ENCODE data around the gene CNTFR.

Gene CNTFR

DNA sequence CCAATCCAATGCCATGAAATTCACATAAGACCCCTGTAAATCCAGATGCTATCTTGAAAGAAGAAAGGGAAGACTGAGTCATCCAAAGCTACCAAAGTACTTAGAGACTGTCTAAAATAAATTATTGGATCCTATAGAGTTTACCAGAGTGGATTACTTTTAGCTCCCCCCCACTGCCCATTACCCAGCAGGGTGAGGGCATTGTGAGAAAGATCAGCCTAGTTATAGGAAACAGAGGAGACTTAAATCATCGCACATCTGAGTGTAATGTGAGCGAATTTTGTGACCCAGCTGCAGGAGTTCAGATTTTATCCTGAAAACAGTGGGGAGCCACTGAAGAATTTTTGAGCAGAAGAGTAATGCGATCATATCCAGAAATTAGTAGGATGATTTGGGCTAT, 65.2 kb downstream of the CNTFR start:
- Histone ChIP-seq H3K4me3 (ENCODE audit: low read depth in 1 of 2, low read length in 2 of 2) (no peak overlapping the region), H3K36me3 (ENCODE audit: control insufficient read depth in 1 of 2, insufficient read depth in 2 of 2, low read length in 2 of 2) (no peaks in the 10 kb centered on the region), H3K4me1 (ENCODE audit: control insufficient read depth in 1 of 2, insufficient read depth in 2 of 2, low read length in 2 of 2) (peaks cover 0 to 9% of the 10 kb centered on the region in 2 donors), H3K9me3 (ENCODE audit: control insufficient read depth in 1 of 2, low read length in 2 of 2) (no peaks in the 10 kb centered on the region), H3K27ac (ENCODE audit: low read length) (no peak overlapping the region), H3K27me3 (ENCODE audit: low read depth, low read length) (no peaks in the 10 kb centered on the region)

DNA sequence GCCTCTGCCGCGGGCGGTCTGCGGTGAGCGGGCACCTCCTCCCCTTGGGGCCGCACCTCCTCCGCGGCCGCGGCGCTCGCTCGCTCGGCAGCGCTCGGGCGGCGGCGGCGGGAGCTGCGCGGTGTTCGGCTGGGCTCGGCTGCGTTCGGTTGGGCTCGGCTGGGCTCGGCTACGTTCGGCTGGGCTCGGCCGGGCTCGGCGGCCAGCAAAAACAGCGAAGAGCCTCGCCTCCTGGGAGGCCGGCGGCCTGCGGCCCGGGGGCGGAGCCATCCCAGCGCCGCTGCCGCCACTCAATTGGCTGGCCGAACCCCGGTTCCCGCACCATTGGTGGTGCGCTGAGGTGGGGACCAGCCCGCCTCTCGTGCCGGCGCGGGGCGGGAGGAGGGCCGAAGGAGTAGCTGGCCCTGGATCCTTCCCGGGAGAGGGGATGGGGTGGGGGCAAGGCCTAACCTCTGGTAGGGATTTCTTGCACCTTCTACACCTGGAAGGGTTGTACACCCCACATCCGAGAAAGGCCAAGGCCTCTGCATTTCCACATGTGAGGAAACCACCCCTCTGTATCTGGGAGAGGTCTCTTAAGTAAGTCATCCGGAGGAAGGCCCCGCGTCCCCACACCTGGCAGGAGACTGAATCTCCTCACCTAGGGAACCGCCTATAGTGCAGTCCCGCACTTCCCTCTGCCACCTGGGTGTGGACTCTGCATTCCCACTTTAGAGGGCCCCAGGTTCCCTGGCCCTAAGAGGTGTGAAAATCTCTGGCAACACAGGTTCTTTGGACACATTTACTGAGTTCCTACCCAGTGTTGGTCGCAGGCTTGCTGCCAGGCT, 66.3 kb downstream of the CNTFR start, which contains the start of gene ENHO:
Gene ENHO, minus strand, starts transcription at position 20 of the 827 bp plus-strand sequence. CDS start 1,295 bp downstream, outside the sequence.
- Histone ChIP-seq H3K4me3 (ENCODE audit: low read depth in 1 of 2, low read length in 2 of 2) (peak within 1 kb of the TSS; percentile 21 to 54), H3K27ac (ENCODE audit: low read length) (no peak within 1 kb of the TSS), H3K9me3 (ENCODE audit: control insufficient read depth in 1 of 2, low read length in 2 of 2) (no peaks in the 10 kb centered on the region), H3K4me1 (ENCODE audit: control insufficient read depth in 1 of 2, insufficient read depth in 2 of 2, low read length in 2 of 2) (peaks cover 0 to 9% of the 10 kb centered on the region in 2 donors), H3K36me3 (ENCODE audit: control insufficient read depth in 1 of 2, insufficient read depth in 2 of 2, low read length in 2 of 2) (no peaks in the 10 kb centered on the region), H3K27me3 (ENCODE audit: low read depth, low read length) (no peaks in the 10 kb centered on the region)

- Histone ChIP-seq H3K36me3 (ENCODE audit: control insufficient read depth in 1 of 2, insufficient read depth in 2 of 2, low read length in 2 of 2) (no peaks in the 10 kb centered on the region), H3K9me3 (ENCODE audit: control insufficient read depth in 1 of 2, low read length in 2 of 2) (no peaks in the 10 kb centered on the region), H3K4me3 (ENCODE audit: low read depth in 1 of 2, low read length in 2 of 2) (peak overlapping the region; percentile 5 to 54), H3K27me3 (ENCODE audit: low read depth, low read length) (no peaks in the 10 kb centered on the region), H3K27ac (ENCODE audit: low read length) (no peak overlapping the region), H3K4me1 (ENCODE audit: control insufficient read depth in 1 of 2, insufficient read depth in 2 of 2, low read length in 2 of 2) (peaks cover 0 to 9% of the 10 kb centered on the region in 2 donors)
Observed at GRCh38 chr9:34522091-34522887, 67.2 kb downstream of the CNTFR start.

- no peak overlapping the region for H3K4me3 ChIP-seq (ENCODE audit: low read depth in 1 of 2, low read length in 2 of 2)
Observed at GRCh38 chr9:34521406-34522045, 68.0 kb downstream of the CNTFR start.

DNA sequence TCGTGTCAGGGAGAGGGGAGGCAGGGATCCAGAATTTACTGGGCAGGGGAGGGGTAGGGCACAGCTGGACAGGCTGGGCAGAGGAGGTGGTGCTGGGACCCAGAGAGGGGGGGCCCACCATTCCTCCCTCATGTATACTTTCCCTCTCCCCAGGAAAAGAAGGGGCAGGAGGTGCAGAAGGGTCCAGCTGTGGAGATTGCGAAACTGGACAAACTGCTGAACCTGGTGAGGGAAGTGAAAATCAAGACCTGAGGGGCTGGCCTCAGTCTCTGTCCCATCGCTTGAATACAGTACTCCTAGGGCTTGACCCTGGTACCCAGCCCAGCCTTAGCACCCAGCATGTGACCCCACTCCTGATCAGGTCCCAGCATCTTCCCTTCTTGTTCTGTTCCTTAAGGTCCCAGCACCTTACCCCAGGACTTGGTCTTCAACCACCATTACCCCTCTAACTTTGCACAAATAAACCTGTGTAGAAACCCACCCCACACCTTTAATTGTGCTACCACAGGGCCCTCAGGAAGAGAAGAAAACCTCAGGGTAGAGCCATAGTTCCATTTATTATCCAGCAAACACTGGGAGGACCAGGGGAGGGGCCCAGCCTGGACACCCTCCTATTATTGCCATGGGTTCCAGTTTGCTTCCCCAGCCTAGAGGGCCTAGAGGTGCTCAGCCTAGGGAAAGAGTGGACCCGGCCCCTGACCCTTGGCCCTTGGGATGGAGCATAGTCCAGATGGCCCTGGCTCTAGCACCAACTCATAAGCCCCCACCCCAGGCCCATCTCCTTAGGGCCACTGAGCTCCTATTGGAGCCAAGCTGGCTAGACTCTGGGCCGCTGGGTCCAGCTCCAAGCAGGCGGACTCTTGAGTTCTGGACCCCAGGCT, 68.8 kb downstream of the CNTFR start:
- no peaks in the 10 kb centered on the region for H3K27me3 ChIP-seq (ENCODE audit: low read depth, low read length)
- no peaks in the 10 kb centered on the region for H3K9me3 ChIP-seq (ENCODE audit: control insufficient read depth in 1 of 2, low read length in 2 of 2)
- H3K27ac ChIP-seq (ENCODE audit: low read length) = no peak overlapping the region
- peaks cover 0 to 9% of the 10 kb centered on the region in 2 donors for H3K4me1 ChIP-seq (ENCODE audit: control insufficient read depth in 1 of 2, insufficient read depth in 2 of 2, low read length in 2 of 2)
- H3K36me3 ChIP-seq (ENCODE audit: control insufficient read depth in 1 of 2, insufficient read depth in 2 of 2, low read length in 2 of 2) = no peaks in the 10 kb centered on the region
- no peak overlapping the region for H3K4me3 ChIP-seq (ENCODE audit: low read depth in 1 of 2, low read length in 2 of 2)

More at GRCh38 chr9:34521406-34522045, 68.0 kb downstream of the CNTFR start:
- Histone ChIP-seq H3K4me1 (ENCODE audit: control insufficient read depth in 1 of 2, insufficient read depth in 2 of 2, low read length in 2 of 2) (peaks cover 0 to 9% of the 10 kb centered on the region in 2 donors), H3K27ac (ENCODE audit: low read length) (no peak overlapping the region), H3K36me3 (ENCODE audit: control insufficient read depth in 1 of 2, insufficient read depth in 2 of 2, low read length in 2 of 2) (no peaks in the 10 kb centered on the region), H3K27me3 (ENCODE audit: low read depth, low read length) (no peaks in the 10 kb centered on the region), H3K9me3 (ENCODE audit: control insufficient read depth in 1 of 2, low read length in 2 of 2) (no peaks in the 10 kb centered on the region)

- Histone ChIP-seq H3K36me3 (ENCODE audit: control insufficient read depth in 1 of 2, insufficient read depth in 2 of 2, low read length in 2 of 2) (no peaks in the 10 kb centered on the region), H3K27ac (ENCODE audit: low read length) (no peak overlapping the region), H3K9me3 (ENCODE audit: control insufficient read depth in 1 of 2, low read length in 2 of 2) (no peaks in the 10 kb centered on the region), H3K27me3 (ENCODE audit: low read depth, low read length) (no peaks in the 10 kb centered on the region), H3K4me3 (ENCODE audit: low read depth in 1 of 2, low read length in 2 of 2) (no peak overlapping the region), H3K4me1 (ENCODE audit: control insufficient read depth in 1 of 2, insufficient read depth in 2 of 2, low read length in 2 of 2) (peaks cover 0 to 9% of the 10 kb centered on the region in 2 donors)
Observed at GRCh38 chr9:34520096-34520495, 69.4 kb downstream of the CNTFR start.

DNA sequence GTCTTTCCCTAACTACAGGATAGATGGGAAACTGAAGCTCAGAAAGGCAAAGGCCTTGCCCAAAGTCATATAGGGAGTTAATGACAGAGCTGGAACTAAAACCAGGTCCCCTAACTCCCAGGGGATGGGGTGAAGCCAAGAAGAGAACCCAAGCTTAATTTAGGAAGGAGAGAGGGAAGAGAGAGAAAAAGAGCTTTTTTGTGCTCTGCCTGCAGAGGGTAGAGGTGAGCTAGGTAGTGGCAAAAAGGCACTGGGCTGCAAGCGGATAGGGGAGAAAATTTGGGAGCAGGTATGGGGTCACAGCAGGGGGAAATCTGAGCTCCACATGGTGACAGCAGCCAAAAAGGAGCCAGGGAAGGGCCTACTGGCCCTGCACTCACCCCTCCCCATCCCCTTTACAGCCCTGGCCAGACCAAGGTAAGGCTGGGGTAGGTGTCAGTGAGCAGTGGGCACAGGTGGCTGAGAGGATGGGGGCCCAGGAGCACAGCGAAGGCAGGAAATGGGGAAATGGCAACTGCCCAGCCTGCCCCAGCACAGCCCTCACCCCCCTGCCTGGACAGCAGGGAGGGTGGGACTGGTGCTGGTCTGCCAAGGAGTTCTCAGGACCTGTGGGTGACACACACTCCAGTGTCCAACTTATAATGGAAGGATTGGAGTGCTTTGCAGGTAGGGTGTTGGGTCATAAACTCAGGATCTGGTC, 70.1 kb downstream of the CNTFR start:
- H3K9me3 ChIP-seq (ENCODE audit: control insufficient read depth in 1 of 2, low read length in 2 of 2) = no peaks in the 10 kb centered on the region
- peaks cover 0 to 9% of the 10 kb centered on the region in 2 donors for H3K4me1 ChIP-seq (ENCODE audit: control insufficient read depth in 1 of 2, insufficient read depth in 2 of 2, low read length in 2 of 2)
- no peaks in the 10 kb centered on the region for H3K36me3 ChIP-seq (ENCODE audit: control insufficient read depth in 1 of 2, insufficient read depth in 2 of 2, low read length in 2 of 2)
- H3K27ac ChIP-seq (ENCODE audit: low read length) = no peak overlapping the region
- H3K4me3 ChIP-seq (ENCODE audit: low read depth in 1 of 2, low read length in 2 of 2) = no peak overlapping the region
- no peaks in the 10 kb centered on the region for H3K27me3 ChIP-seq (ENCODE audit: low read depth, low read length)

- no peak overlapping the region for H3K4me3 ChIP-seq (ENCODE audit: low read depth in 1 of 2, low read length in 2 of 2)
- no peak overlapping the region for H3K27ac ChIP-seq (ENCODE audit: low read length)
- H3K36me3 ChIP-seq (ENCODE audit: control insufficient read depth in 1 of 2, insufficient read depth in 2 of 2, low read length in 2 of 2) = no peaks in the 10 kb centered on the region
- no peaks in the 10 kb centered on the region for H3K9me3 ChIP-seq (ENCODE audit: control insufficient read depth in 1 of 2, low read length in 2 of 2)
- H3K4me1 ChIP-seq (ENCODE audit: control insufficient read depth in 1 of 2, insufficient read depth in 2 of 2, low read length in 2 of 2) = peaks cover 0 to 9% of the 10 kb centered on the region in 2 donors
- H3K27me3 ChIP-seq (ENCODE audit: low read depth, low read length) = no peaks in the 10 kb centered on the region
Observed at GRCh38 chr9:34518896-34519295, 70.6 kb downstream of the CNTFR start.

GRCh38 chr9:34518110-34518616, 71.4 kb downstream of the CNTFR start:
- no peak overlapping the region for H3K4me3 ChIP-seq (ENCODE audit: low read depth in 1 of 2, low read length in 2 of 2)
- H3K36me3 ChIP-seq (ENCODE audit: control insufficient read depth in 1 of 2, insufficient read depth in 2 of 2, low read length in 2 of 2) = no peaks in the 10 kb centered on the region
- H3K4me1 ChIP-seq (ENCODE audit: control insufficient read depth in 1 of 2, insufficient read depth in 2 of 2, low read length in 2 of 2) = peaks cover 0 to 5% of the 10 kb centered on the region in 2 donors
- H3K27me3 ChIP-seq (ENCODE audit: low read depth, low read length) = no peaks in the 10 kb centered on the region
- H3K27ac ChIP-seq (ENCODE audit: low read length) = no peak overlapping the region
- no peaks in the 10 kb centered on the region for H3K9me3 ChIP-seq (ENCODE audit: control insufficient read depth in 1 of 2, low read length in 2 of 2)

DNA sequence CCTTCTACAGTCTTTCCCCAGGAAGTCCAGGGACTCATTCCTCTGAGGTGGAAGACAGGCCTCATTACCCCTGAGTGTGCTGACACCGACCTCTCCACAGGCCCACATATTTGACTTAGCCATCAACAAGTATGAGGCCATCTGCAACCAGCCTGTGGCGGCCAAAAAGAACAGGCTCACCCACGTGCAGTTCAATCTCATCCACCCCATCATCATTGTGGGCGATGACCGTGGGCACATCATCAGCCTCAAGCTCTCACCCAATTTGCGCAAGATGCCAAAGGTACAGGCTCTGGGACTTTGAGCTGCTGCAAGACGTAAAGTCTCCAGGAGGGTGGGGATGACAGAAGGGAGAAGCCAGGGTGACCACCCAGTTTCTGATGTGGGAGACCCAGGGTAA, 72.3 kb downstream of the CNTFR start:
- H3K4me3 ChIP-seq (ENCODE audit: low read depth in 1 of 2, low read length in 2 of 2) = no peak overlapping the region
- H3K27ac ChIP-seq (ENCODE audit: low read length) = no peak overlapping the region
- H3K36me3 ChIP-seq (ENCODE audit: control insufficient read depth in 1 of 2, insufficient read depth in 2 of 2, low read length in 2 of 2) = no peaks in the 10 kb centered on the region
- H3K27me3 ChIP-seq (ENCODE audit: low read depth, low read length) = no peaks in the 10 kb centered on the region
- no peaks in the 10 kb centered on the region for H3K9me3 ChIP-seq (ENCODE audit: control insufficient read depth in 1 of 2, low read length in 2 of 2)
- no peaks in the 10 kb centered on the region for H3K4me1 ChIP-seq (ENCODE audit: control insufficient read depth in 1 of 2, insufficient read depth in 2 of 2, low read length in 2 of 2)

All from muscle layer of duodenum (tissue), 2 donors.